Right kidney (tissue), 1 donor: ENCODE results near the gene ATL2.
"Not testable (repeated sequence)": the region's sequence is repeated elsewhere in the genome, so short reads cannot be mapped to it uniquely, and the experiment has no call there.

ENCODE experiments used
- DNase-seq: peaks from one replicate; pipeline ENCODE4 v3.0.0-alpha.2; 2016

Gene ATL2

GRCh38 chr2:38274286-38275276 is 102.5 kb downstream of the ATL2 start:
- DNase-seq, result peak; percentile 47

GRCh38 chr2:38271697-38272096 is 105.4 kb downstream of the ATL2 start:
- no peak for DNase-seq

- no peak for DNase-seq
Measured at GRCh38 chr2:38269421-38269820, 107.7 kb downstream of the ATL2 start.

GRCh38 chr2:38268691-38269327 is 108.3 kb downstream of the ATL2 start:
- DNase-seq, result no peak

- DNase-seq, result no peak
Measured at GRCh38 chr2:38268001-38268400, 109.1 kb downstream of the ATL2 start.

GRCh38 chr2:38267270-38267925 is 109.7 kb downstream of the ATL2 start:
- no peak for DNase-seq

GRCh38 chr2:38266382-38267061 is 110.6 kb downstream of the ATL2 start:
- DNase-seq, result no peak

GRCh38 chr2:38265461-38265860 is 111.6 kb downstream of the ATL2 start:
- DNase-seq, result no peak

- DNase-seq, result peak; percentile 62
Measured at GRCh38 chr2:38264396-38265221, 112.5 kb downstream of the ATL2 start.

GRCh38 chr2:38263293-38263692 is 113.8 kb downstream of the ATL2 start:
- no peak for DNase-seq

GRCh38 chr2:38262069-38262871 is 114.8 kb downstream of the ATL2 start:
- no peak for DNase-seq

- no peak for DNase-seq
Measured at GRCh38 chr2:38261569-38262068, 115.5 kb downstream of the ATL2 start.

- DNase-seq, result no peak
Measured at GRCh38 chr2:38260972-38261371, 116.1 kb downstream of the ATL2 start.

- DNase-seq, result no peak
Measured at GRCh38 chr2:38260469-38260868, 116.6 kb downstream of the ATL2 start.

- no peak for DNase-seq
Measured at GRCh38 chr2:38259311-38259710, 117.8 kb downstream of the ATL2 start.

- DNase-seq, result not testable (repeated sequence)
Measured at GRCh38 chr2:38257680-38258079, 119.4 kb downstream of the ATL2 start.

GRCh38 chr2:38256610-38257009 is 120.5 kb downstream of the ATL2 start:
- DNase-seq, result no peak

GRCh38 chr2:38255211-38255610 is 121.9 kb downstream of the ATL2 start:
- DNase-seq, result no peak

- no peak for DNase-seq
Measured at GRCh38 chr2:38254796-38255195, 122.3 kb downstream of the ATL2 start.

GRCh38 chr2:38251940-38252339 is 125.1 kb downstream of the ATL2 start:
- DNase-seq, result no peak
